ENCODE results near the gene TMEM269. TPM values are rescaled to one million over a fixed set of nuclear protein-coding genes. Genes with fewer than 3 reads are reported as not detected.

TMEM269 gene
- total and polyA plus RNA-seq, 4 experiments from 2014 or later: 0.35 to 0.36 TPM; not detected in 2

- Mint-ChIP-seq H3K36me3 (peaks cover 0 to 13% of the 10 kb centered on the region in 2 donors), H3K27ac (peak overlapping the region in 1 of 7 donors; percentile 34)
Observed at GRCh38 chr1:42742617-42743316, 42.0 kb upstream of the TMEM269 start.

GRCh38 chr1:42743317-42744147 lies 41.3 kb upstream of the TMEM269 start:
- intact Hi-C loops (cut with micrococcal nuclease): no loop called here

More at GRCh38 chr1:42742617-42743316, 42.0 kb upstream of the TMEM269 start:
- no peak overlapping the region for H3K27ac ChIP-seq (ENCODE audit: low read depth, low read length)
- no peak overlapping the region for H3K4me3 ChIP-seq (ENCODE audit: low read length in 2 of 2)
- peaks cover 8% of the 10 kb centered on the region for H3K36me3 ChIP-seq (ENCODE audit: insufficient read depth, low read length)
- Mint-ChIP-seq H3K4me1 (no peaks in the 10 kb centered on the region), H3K9me3 (no peaks in the 10 kb centered on the region), H3K4me3 (peak overlapping the region in 1 of 8 donors; percentile 7), H3K27me3 (no peaks in the 10 kb centered on the region)
- CTCF ChIA-PET (ENCODE audit: partially characterized antibody): interaction anchor here (0.5 to 1.4 kb wide), 4 partner anchors 10 to 269 kb away, joined by 3 read pairs; no protein-coding TSS in a partner anchor
- POLR2A ChIA-PET (ENCODE audit: partially characterized antibody): interaction anchor here (1.1 kb wide), 1 partner anchor 79 kb away, joined by 3 read pairs; no protein-coding TSS in a partner anchor
- intact Hi-C loops (cut with micrococcal nuclease): no loop called here
- no peaks in the 10 kb centered on the region for H3K9me3 ChIP-seq (ENCODE audit: control insufficient read depth in 1 of 2, low read length in 2 of 2)
- no peak for DNase-seq
- H3K4me1 ChIP-seq (ENCODE audit: insufficient read depth, low read length): no peaks in the 10 kb centered on the region
- no peaks in the 10 kb centered on the region for H3K27me3 ChIP-seq (ENCODE audit: insufficient read depth, low read length)

GRCh38 chr1:42744148-42744413 lies 40.7 kb upstream of the TMEM269 start:
- Mint-ChIP-seq H3K27me3 (no peaks in the 10 kb centered on the region), H3K4me3 (no peak overlapping the region), H3K36me3 (peaks cover 11 to 26% of the 10 kb centered on the region in 2 donors), H3K9me3 (no peaks in the 10 kb centered on the region), H3K4me1 (no peaks in the 10 kb centered on the region), H3K27ac (no peak overlapping the region)
- no peak overlapping the region for H3K4me3 ChIP-seq (ENCODE audit: low read length in 2 of 2)
- no peaks in the 10 kb centered on the region for H3K27me3 ChIP-seq (ENCODE audit: insufficient read depth, low read length)
- intact Hi-C loops (cut with micrococcal nuclease): no loop called here
- DNase-seq: no peak
- POLR2A ChIA-PET (ENCODE audit: partially characterized antibody): no interaction called here
- H3K9me3 ChIP-seq (ENCODE audit: control insufficient read depth in 1 of 2, low read length in 2 of 2): no peaks in the 10 kb centered on the region
- H3K27ac ChIP-seq (ENCODE audit: low read depth, low read length): no peak overlapping the region
- H3K36me3 ChIP-seq (ENCODE audit: insufficient read depth, low read length): peaks cover 9% of the 10 kb centered on the region
- CTCF ChIA-PET (ENCODE audit: partially characterized antibody): interaction anchor here (0.9 to 3.8 kb wide), 2 partner anchors 103 to 166 kb away, joined by 3 to 34 read pairs; no protein-coding TSS in a partner anchor
- H3K4me1 ChIP-seq (ENCODE audit: insufficient read depth, low read length): no peaks in the 10 kb centered on the region

More at GRCh38 chr1:42743317-42744147, 41.3 kb upstream of the TMEM269 start:
- Histone ChIP-seq H3K36me3 (ENCODE audit: insufficient read depth, low read length) (peaks cover 8% of the 10 kb centered on the region), H3K4me3 (ENCODE audit: low read length in 2 of 2) (no peak overlapping the region), H3K9me3 (ENCODE audit: control insufficient read depth in 1 of 2, low read length in 2 of 2) (no peaks in the 10 kb centered on the region), H3K4me1 (ENCODE audit: insufficient read depth, low read length) (no peaks in the 10 kb centered on the region), H3K27ac (ENCODE audit: low read depth, low read length) (no peak overlapping the region), H3K27me3 (ENCODE audit: insufficient read depth, low read length) (no peaks in the 10 kb centered on the region)
- Mint-ChIP-seq H3K36me3 (peaks cover 6 to 20% of the 10 kb centered on the region in 2 donors), H3K9me3 (no peaks in the 10 kb centered on the region), H3K27ac (peak overlapping the region in 2 of 7 donors; percentile 2 to 34), H3K4me3 (peak overlapping the region in 1 of 8 donors; percentile 7), H3K4me1 (no peaks in the 10 kb centered on the region), H3K27me3 (no peaks in the 10 kb centered on the region)
- POLR2A ChIA-PET (ENCODE audit: partially characterized antibody): interaction anchor here (1.1 kb wide), 1 partner anchor 78 kb away, joined by 3 read pairs; no protein-coding TSS in a partner anchor
- DNase-seq: no peak
- CTCF ChIA-PET (ENCODE audit: partially characterized antibody): interaction anchor here (0.7 to 1.0 kb wide), 3 partner anchors 12 to 102 kb away, joined by 3 read pairs; no protein-coding TSS in a partner anchor

- H3K36me3 ChIP-seq (ENCODE audit: insufficient read depth, low read length): peaks cover 21% of the 10 kb centered on the region
Observed at GRCh38 chr1:42745851-42746250, 38.9 kb upstream of the TMEM269 start.

GRCh38 chr1:42746436-42747105 lies 38.2 kb upstream of the TMEM269 start:
- H3K9me3 Mint-ChIP-seq: no peaks in the 10 kb centered on the region
- no peak overlapping the region for H3K4me3 Mint-ChIP-seq
- Histone ChIP-seq H3K27me3 (ENCODE audit: insufficient read depth, low read length) (no peaks in the 10 kb centered on the region), H3K36me3 (ENCODE audit: insufficient read depth, low read length) (peaks cover 21% of the 10 kb centered on the region), H3K27ac (ENCODE audit: low read depth, low read length) (no peak overlapping the region), H3K9me3 (ENCODE audit: control insufficient read depth in 1 of 2, low read length in 2 of 2) (no peaks in the 10 kb centered on the region), H3K4me1 (ENCODE audit: insufficient read depth, low read length) (no peaks in the 10 kb centered on the region), H3K4me3 (ENCODE audit: low read length in 2 of 2) (no peak overlapping the region)
- H3K4me1 Mint-ChIP-seq: no peaks in the 10 kb centered on the region
- ChIA-PET CTCF (ENCODE audit: partially characterized antibody) (interaction anchor here (1.0 to 3.8 kb wide), 11 partner anchors 20 to 573 kb away, joined by 3 to 34 read pairs (median 3); partner anchors contain the start of genes C1orf50, P3H1 and TMEM269), POLR2A (ENCODE audit: partially characterized antibody) (interaction anchor here (1.0 kb wide), 1 partner anchor 64 kb away, joined by 3 read pairs; no protein-coding TSS in a partner anchor)
- no peak for DNase-seq
- H3K27me3 Mint-ChIP-seq: no peaks in the 10 kb centered on the region
- H3K36me3 Mint-ChIP-seq: peaks cover 27 to 40% of the 10 kb centered on the region in 2 donors
- no peak overlapping the region for H3K27ac Mint-ChIP-seq
- intact Hi-C loops (cut with micrococcal nuclease): loop anchor here (1.0 to 5.0 kb wide), 2 partner anchors 168 to 404 kb away; no protein-coding TSS in a partner anchor

More at GRCh38 chr1:42745851-42746250, 38.9 kb upstream of the TMEM269 start:
- no peaks in the 10 kb centered on the region for H3K27me3 Mint-ChIP-seq
- intact Hi-C loops (cut with micrococcal nuclease): loop anchor here (5.0 kb wide), 1 partner anchor 404 kb away; no protein-coding TSS in a partner anchor
- Histone ChIP-seq H3K9me3 (ENCODE audit: control insufficient read depth in 1 of 2, low read length in 2 of 2) (no peaks in the 10 kb centered on the region), H3K4me3 (ENCODE audit: low read length in 2 of 2) (no peak overlapping the region), H3K27me3 (ENCODE audit: insufficient read depth, low read length) (no peaks in the 10 kb centered on the region), H3K4me1 (ENCODE audit: insufficient read depth, low read length) (no peaks in the 10 kb centered on the region), H3K27ac (ENCODE audit: low read depth, low read length) (no peak overlapping the region)
- peaks cover 25 to 39% of the 10 kb centered on the region in 2 donors for H3K36me3 Mint-ChIP-seq
- ChIA-PET CTCF (ENCODE audit: partially characterized antibody) (interaction anchor here (1.1 to 3.8 kb wide), 8 partner anchors 21 to 406 kb away, joined by 3 to 34 read pairs (median 4); partner anchors contain the start of genes C1orf50, P3H1 and TMEM269), POLR2A (ENCODE audit: partially characterized antibody) (no interaction called here)
- H3K4me3 Mint-ChIP-seq: no peak overlapping the region
- no peaks in the 10 kb centered on the region for H3K9me3 Mint-ChIP-seq
- H3K4me1 Mint-ChIP-seq: no peaks in the 10 kb centered on the region
- H3K27ac Mint-ChIP-seq: peak overlapping the region in 1 of 7 donors; percentile 62
- no peak for DNase-seq

GRCh38 chr1:42747125-42747524 lies 37.7 kb upstream of the TMEM269 start:
- Mint-ChIP-seq H3K27ac (no peak overlapping the region), H3K4me1 (no peaks in the 10 kb centered on the region), H3K9me3 (no peaks in the 10 kb centered on the region), H3K27me3 (no peaks in the 10 kb centered on the region), H3K36me3 (peaks cover 33 to 45% of the 10 kb centered on the region in 2 donors), H3K4me3 (no peak overlapping the region)
- Histone ChIP-seq H3K4me1 (ENCODE audit: insufficient read depth, low read length) (no peaks in the 10 kb centered on the region), H3K27me3 (ENCODE audit: insufficient read depth, low read length) (no peaks in the 10 kb centered on the region), H3K27ac (ENCODE audit: low read depth, low read length) (no peak overlapping the region), H3K9me3 (ENCODE audit: control insufficient read depth in 1 of 2, low read length in 2 of 2) (no peaks in the 10 kb centered on the region), H3K36me3 (ENCODE audit: insufficient read depth, low read length) (peaks cover 26% of the 10 kb centered on the region), H3K4me3 (ENCODE audit: low read length in 2 of 2) (no peak overlapping the region)
- ChIA-PET POLR2A (ENCODE audit: partially characterized antibody) (interaction anchor here (1.0 kb wide), 1 partner anchor 64 kb away, joined by 3 read pairs; no protein-coding TSS in a partner anchor), CTCF (ENCODE audit: partially characterized antibody) (interaction anchor here (1.0 to 3.8 kb wide), 9 partner anchors 20 to 573 kb away, joined by 3 to 34 read pairs (median 3); partner anchors contain the start of genes C1orf50, P3H1 and TMEM269)
- intact Hi-C loops (cut with micrococcal nuclease): loop anchor here (1.0 to 5.0 kb wide), 2 partner anchors 169 to 405 kb away; no protein-coding TSS in a partner anchor
- DNase-seq: peak in 4 of 5 donors; percentile 17 to 38 (median 33)

All from CD4-positive, alpha-beta memory T cell (primary cell).